ENCODE results near the gene CNTN5. TPM values are rescaled to one million over a fixed set of nuclear protein-coding genes. Genes with fewer than 3 reads are reported as not detected.

The CNTN5 gene
- total RNA-seq, 2 donors from 2014 or later: 0.78 TPM; not detected in 1

DNA sequence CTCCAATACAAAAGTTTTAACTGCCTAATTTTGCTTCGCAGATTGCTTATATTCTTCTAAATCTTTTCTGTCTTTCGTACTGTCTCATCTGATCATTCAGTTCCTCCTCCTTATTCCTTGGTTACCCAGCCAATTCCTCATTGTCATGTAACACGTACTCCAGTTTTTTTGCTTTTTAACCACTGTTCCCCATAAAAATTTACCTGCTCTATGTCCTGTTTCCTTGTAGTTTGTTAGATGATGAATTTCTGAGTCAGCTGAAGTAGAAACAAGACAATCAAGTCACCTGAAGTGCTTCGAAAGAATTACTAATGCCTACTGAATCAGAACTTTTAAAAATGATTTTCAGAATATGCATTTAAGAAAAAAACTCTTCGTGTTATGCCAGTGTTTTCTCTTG, 150.6 kb downstream of the CNTN5 start:
- ATAC-seq (no peak), DNase-seq (no peak)
- intact Hi-C loops (cut with DNase I): no loop called here
- H3K4me1 ChIP-seq: no peaks in the 10 kb centered on the region
- no peaks in the 10 kb centered on the region for H3K36me3 ChIP-seq (replicated peaks in 1 of 2; ENCODE audit: insufficient read depth in 1 of 2, low read depth in 2 of 2)
- no peak overlapping the region for H3K27ac ChIP-seq
- H3K9me3 ChIP-seq: no peaks in the 10 kb centered on the region
- WGBS, 2 donors: 59 to 62% methylated on average over 5 of the region's 5 CpGs
- H3K4me3 ChIP-seq: no peak overlapping the region
- H3K27me3 ChIP-seq: no peaks in the 10 kb centered on the region
- TF ChIP-seq, protein P1, sequence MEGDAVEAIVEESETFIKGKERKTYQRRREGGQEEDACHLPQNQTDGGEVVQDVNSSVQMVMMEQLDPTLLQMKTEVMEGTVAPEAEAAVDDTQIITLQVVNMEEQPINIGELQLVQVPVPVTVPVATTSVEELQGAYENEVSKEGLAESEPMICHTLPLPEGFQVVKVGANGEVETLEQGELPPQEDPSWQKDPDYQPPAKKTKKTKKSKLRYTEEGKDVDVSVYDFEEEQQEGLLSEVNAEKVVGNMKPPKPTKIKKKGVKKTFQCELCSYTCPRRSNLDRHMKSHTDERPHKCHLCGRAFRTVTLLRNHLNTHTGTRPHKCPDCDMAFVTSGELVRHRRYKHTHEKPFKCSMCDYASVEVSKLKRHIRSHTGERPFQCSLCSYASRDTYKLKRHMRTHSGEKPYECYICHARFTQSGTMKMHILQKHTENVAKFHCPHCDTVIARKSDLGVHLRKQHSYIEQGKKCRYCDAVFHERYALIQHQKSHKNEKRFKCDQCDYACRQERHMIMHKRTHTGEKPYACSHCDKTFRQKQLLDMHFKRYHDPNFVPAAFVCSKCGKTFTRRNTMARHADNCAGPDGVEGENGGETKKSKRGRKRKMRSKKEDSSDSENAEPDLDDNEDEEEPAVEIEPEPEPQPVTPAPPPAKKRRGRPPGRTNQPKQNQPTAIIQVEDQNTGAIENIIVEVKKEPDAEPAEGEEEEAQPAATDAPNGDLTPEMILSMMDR (IDR thresholded peaks at IDR 0.05): no peak
- TF ChIP-seq POLR2A (IDR thresholded peaks at IDR 0.05): no peak

DNA sequence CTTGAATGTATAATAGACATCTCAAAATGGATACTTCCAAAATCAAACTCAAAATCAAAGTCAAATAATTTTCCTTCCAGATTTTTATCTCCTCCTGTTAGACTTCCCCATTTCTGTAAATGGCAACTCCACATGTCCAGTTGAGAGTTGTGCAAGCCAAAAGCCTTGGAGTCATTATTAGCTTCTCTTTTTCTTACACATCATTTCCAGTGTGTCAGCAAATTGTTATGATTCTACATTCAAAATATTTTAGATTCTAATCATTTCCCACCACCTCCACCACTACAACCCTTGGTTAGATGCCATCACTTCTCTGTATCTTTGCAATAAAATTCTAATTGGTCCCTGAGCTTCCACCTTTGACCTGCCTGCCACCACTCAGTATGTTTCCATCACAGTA, 155.7 kb downstream of the CNTN5 start:
- H3K4me3 ChIP-seq: no peak overlapping the region
- no peak for TF ChIP-seq POLR2A (IDR thresholded peaks at IDR 0.05)
- TF ChIP-seq, protein P1 (IDR thresholded peaks at IDR 0.05): no peak
- intact Hi-C loops (cut with DNase I): no loop called here
- ATAC-seq (no peak), DNase-seq (no peak)
- H3K27ac ChIP-seq: no peak overlapping the region
- no peaks in the 10 kb centered on the region for H3K27me3 ChIP-seq
- H3K4me1 ChIP-seq: no peaks in the 10 kb centered on the region
- no peaks in the 10 kb centered on the region for H3K36me3 ChIP-seq (replicated peaks in 1 of 2; ENCODE audit: insufficient read depth in 1 of 2, low read depth in 2 of 2)
- no peaks in the 10 kb centered on the region for H3K9me3 ChIP-seq

DNA sequence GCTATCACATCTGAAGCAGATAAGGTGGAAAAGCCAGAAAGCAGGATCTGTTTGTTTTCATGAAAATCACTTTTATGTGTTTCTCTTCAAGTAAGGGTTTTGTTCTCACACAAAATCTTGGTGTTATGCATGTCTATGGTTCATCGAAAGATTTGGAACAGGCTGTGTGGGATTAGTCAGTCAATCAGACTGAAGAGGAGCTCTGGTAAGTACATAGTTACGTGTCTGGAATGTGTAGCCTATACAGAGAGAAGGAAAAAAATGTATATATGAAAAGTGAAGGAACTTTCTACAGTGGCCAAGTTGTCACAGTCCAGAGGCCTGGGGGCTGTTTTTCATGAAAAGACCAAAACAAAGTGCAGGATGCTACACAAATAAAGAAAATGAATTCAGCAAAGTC, 156.7 kb downstream of the CNTN5 start:
- ATAC-seq: no peak
- Histone ChIP-seq H3K36me3 (replicated peaks in 1 of 2; ENCODE audit: insufficient read depth in 1 of 2, low read depth in 2 of 2) (no peaks in the 10 kb centered on the region), H3K27me3 (no peaks in the 10 kb centered on the region), H3K4me3 (no peak overlapping the region), H3K4me1 (no peaks in the 10 kb centered on the region), H3K9me3 (no peaks in the 10 kb centered on the region), H3K27ac (no peak overlapping the region)
- no peak for TF ChIP-seq POLR2A (IDR thresholded peaks at IDR 0.05)
- TF ChIP-seq, protein P1 (IDR thresholded peaks at IDR 0.05): no peak
- WGBS, 2 donors: 67 to 72% methylated on average over 2 of the region's 2 CpGs
- no peak for DNase-seq
- intact Hi-C loops (cut with DNase I): no loop called here

DNA sequence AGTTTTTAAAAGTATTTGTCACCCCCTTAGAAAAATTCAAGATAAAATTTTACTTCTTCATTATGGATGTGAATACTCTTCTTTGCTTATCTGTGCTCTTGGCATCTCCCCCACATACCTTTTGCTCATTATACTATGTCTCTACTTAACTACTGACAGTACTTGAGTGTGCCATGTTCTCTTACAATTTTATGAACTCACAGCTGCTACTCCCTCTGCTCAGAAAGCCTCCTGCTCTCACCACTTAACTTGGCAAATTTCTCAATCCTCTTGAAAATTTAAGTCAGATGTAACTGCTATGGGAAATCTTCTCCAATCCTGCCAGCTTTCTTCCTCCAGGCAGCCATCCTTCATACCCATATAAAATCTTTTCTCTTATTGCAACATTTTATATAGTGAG, 163.4 kb downstream of the CNTN5 start:
- H3K36me3 ChIP-seq (replicated peaks in 1 of 2; ENCODE audit: insufficient read depth in 1 of 2, low read depth in 2 of 2): no peaks in the 10 kb centered on the region
- no peaks in the 10 kb centered on the region for H3K27me3 ChIP-seq
- TF ChIP-seq, protein P1 (IDR thresholded peaks at IDR 0.05): no peak
- no peak for TF ChIP-seq POLR2A (IDR thresholded peaks at IDR 0.05)
- ATAC-seq (no peak), DNase-seq (no peak)
- H3K9me3 ChIP-seq: no peaks in the 10 kb centered on the region
- no peak overlapping the region for H3K27ac ChIP-seq
- no peak overlapping the region for H3K4me3 ChIP-seq
- intact Hi-C loops (cut with DNase I): no loop called here
- H3K4me1 ChIP-seq: no peaks in the 10 kb centered on the region

DNA sequence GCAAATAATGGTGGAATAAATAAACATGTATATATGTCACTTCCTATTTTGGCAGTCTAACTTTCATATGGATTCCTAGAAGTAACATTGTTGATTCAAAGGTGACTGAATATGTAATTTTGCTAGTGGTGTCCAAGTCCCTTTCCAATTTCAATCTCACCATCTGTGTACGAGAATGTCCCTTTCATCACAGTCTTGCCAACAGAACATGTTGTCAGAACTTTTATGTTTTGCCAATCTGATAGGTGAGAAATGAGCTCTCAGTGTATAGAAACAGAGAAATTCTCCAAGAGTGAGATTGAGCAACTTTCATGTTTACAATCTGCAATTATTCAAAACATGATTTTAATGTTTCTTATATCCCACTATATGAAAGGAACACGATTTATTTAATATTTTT, 167.5 kb downstream of the CNTN5 start:
- no peaks in the 10 kb centered on the region for H3K27me3 ChIP-seq
- no peaks in the 10 kb centered on the region for H3K36me3 ChIP-seq (replicated peaks in 1 of 2; ENCODE audit: insufficient read depth in 1 of 2, low read depth in 2 of 2)
- H3K4me1 ChIP-seq: no peaks in the 10 kb centered on the region
- DNase-seq (no peak), ATAC-seq (no peak)
- WGBS, 2 donors: 38 to 40% methylated on average over 2 of the region's 2 CpGs
- H3K9me3 ChIP-seq: no peaks in the 10 kb centered on the region
- intact Hi-C loops (cut with DNase I): no loop called here
- no peak overlapping the region for H3K27ac ChIP-seq
- H3K4me3 ChIP-seq: no peak overlapping the region
- TF ChIP-seq, protein P1 (IDR thresholded peaks at IDR 0.05): no peak
- TF ChIP-seq POLR2A (IDR thresholded peaks at IDR 0.05): no peak
